Progenitor cell of endocrine pancreas (in vitro differentiated cells): ENCODE data around the gene FAM240B. TPM values are rescaled to one million over a fixed set of nuclear protein-coding genes. Genes with fewer than 3 reads are reported as not detected.

Experiments
- DNase-seq: peaks from one replicate; pipeline ENCODE4 v3.0.0; 2021; ENCODE audit warnings: low spot score; ENCODE audit not compliant: unreplicated experiment
- H3K27ac Mint-ChIP-seq: 2 replicates; pipeline ENCODE4 v1.8.0; 2021; ENCODE audit warnings: mild to moderate bottlenecking, moderate library complexity, mixed read lengths
- H3K27me3 Mint-ChIP-seq: 2 replicates; pipeline ENCODE4 v1.8.0; 2021; ENCODE audit warnings: mixed read lengths
- H3K36me3 Mint-ChIP-seq: 2 replicates; pipeline ENCODE4 v1.8.0; 2022; ENCODE audit warnings: mixed read lengths; ENCODE audit not compliant: insufficient read depth
- H3K4me1 Mint-ChIP-seq: 2 replicates; pipeline ENCODE4 v1.8.0; 2021; ENCODE audit warnings: low read depth, mixed read lengths
- H3K4me3 Mint-ChIP-seq: 2 replicates; pipeline ENCODE4 v1.8.0; 2021; ENCODE audit warnings: low read depth, mild to moderate bottlenecking, moderate library complexity, mixed read lengths
- H3K9me3 Mint-ChIP-seq: 2 replicates; pipeline ENCODE4 v1.8.0; 2021; ENCODE audit warnings: low read depth, mixed read lengths
- CTCF ChIP-seq: fragments of 200-600 bp; sonication (generic); IDR thresholded peaks from one replicate; pipeline ENCODE4 v1.5.0; 2021; ENCODE audit warnings: antibody characterized with exemption, mild to moderate bottlenecking; ENCODE audit not compliant: unreplicated experiment
- total RNA-seq: library from RNA; stranded (reverse); gene quantifications from 2 replicates; pipeline ENCODE4 v1.2.1, GENCODE V29; 2021

Gene FAM240B
- total RNA-seq, 1 donor from 2014 or later: not detected

- Mint-ChIP-seq H3K4me3 (no peak overlapping the region), H3K27me3 (peaks cover 7% of the 10 kb centered on the region)
- TF ChIP-seq CTCF: no peak
These were observed 36.8 kb upstream of the FAM240B start for GRCh38 chr9:38756702-38757101.

GRCh38 chr9:38747941-38748340 lies 28.0 kb upstream of the FAM240B start:
- no peaks in the 10 kb centered on the region for H3K9me3 Mint-ChIP-seq
- no peaks in the 10 kb centered on the region for H3K4me1 Mint-ChIP-seq
- DNase-seq: no peak
- no peak overlapping the region for H3K27ac Mint-ChIP-seq
- H3K4me3 Mint-ChIP-seq: no peak overlapping the region
- peaks cover 9% of the 10 kb centered on the region for H3K27me3 Mint-ChIP-seq
- H3K36me3 Mint-ChIP-seq: no peaks in the 10 kb centered on the region
- TF ChIP-seq CTCF: no peak

More at GRCh38 chr9:38756702-38757101, 36.8 kb upstream of the FAM240B start:
- Mint-ChIP-seq H3K36me3 (no peaks in the 10 kb centered on the region), H3K4me1 (peaks cover 2% of the 10 kb centered on the region), H3K27ac (no peak overlapping the region), H3K9me3 (no peaks in the 10 kb centered on the region)
- no peak for DNase-seq

GRCh38 chr9:38747067-38747466 lies 27.1 kb upstream of the FAM240B start:
- Mint-ChIP-seq H3K36me3 (no peaks in the 10 kb centered on the region), H3K9me3 (no peaks in the 10 kb centered on the region), H3K4me3 (no peak overlapping the region), H3K4me1 (no peaks in the 10 kb centered on the region), H3K27me3 (peaks cover 6% of the 10 kb centered on the region), H3K27ac (no peak overlapping the region)
- DNase-seq: no peak
- no peak for TF ChIP-seq CTCF

GRCh38 chr9:38746303-38746702 lies 26.4 kb upstream of the FAM240B start:
- Mint-ChIP-seq H3K27me3 (peaks cover 6% of the 10 kb centered on the region), H3K9me3 (no peaks in the 10 kb centered on the region), H3K36me3 (no peaks in the 10 kb centered on the region), H3K4me3 (no peak overlapping the region), H3K4me1 (no peaks in the 10 kb centered on the region), H3K27ac (no peak overlapping the region)
- DNase-seq: no peak
- TF ChIP-seq CTCF: no peak

GRCh38 chr9:38744484-38744883 lies 24.6 kb upstream of the FAM240B start:
- H3K27ac Mint-ChIP-seq: no peak overlapping the region
- no peak for DNase-seq
- TF ChIP-seq CTCF: no peak
- no peaks in the 10 kb centered on the region for H3K36me3 Mint-ChIP-seq
- no peaks in the 10 kb centered on the region for H3K4me1 Mint-ChIP-seq
- no peaks in the 10 kb centered on the region for H3K9me3 Mint-ChIP-seq
- H3K4me3 Mint-ChIP-seq: no peak overlapping the region
- peaks cover 6% of the 10 kb centered on the region for H3K27me3 Mint-ChIP-seq
